NCI-H460 (cell line): ENCODE results near the gene UBE2D4. TPM values are rescaled to one million over a fixed set of nuclear protein-coding genes. Genes with fewer than 3 reads are reported as not detected.

Source experiments
- total RNA-seq: library from RNA; depleted of rRNA; stranded (reverse); fragments of >200 nt; shearing (Covaris generic); gene quantifications from 2 replicates; pipeline ENCODE4 v1.2.3, GENCODE V29; 2014; rRNA removed

Gene UBE2D4
- total RNA-seq, 1 experiment from 2014 or later = 13.9 TPM

Other genes starting within 250 kb of the UBE2D4 start
- 141 and 171 TPM in 2 replicates for gene COA1, start 196.9 kb upstream of the UBE2D4 start, total RNA-seq
- gene BLVRA, start 167.8 kb upstream of the UBE2D4 start, total RNA-seq = 68.1 and 85.1 TPM in 2 replicates
- gene MRPS24, start 56.9 kb upstream of the UBE2D4 start, total RNA-seq = 106 and 123 TPM in 2 replicates
- 24.0 and 25.3 TPM in 2 replicates for gene URGCP, start 19.8 kb upstream of the UBE2D4 start, total RNA-seq
- not detected in 2 replicates for gene SPDYE1, start 71.5 kb downstream of the UBE2D4 start, total RNA-seq
- gene DBNL, start 118.3 kb downstream of the UBE2D4 start, total RNA-seq = 29.9 and 30.5 TPM in 2 replicates
- gene PGAM2, start 139.1 kb downstream of the UBE2D4 start, total RNA-seq = not detected in 2 replicates
- gene POLM, start 156.1 kb downstream of the UBE2D4 start, total RNA-seq = 7.9 and 9.3 TPM in 2 replicates
- not detected in 2 replicates for gene AEBP1, start 177.9 kb downstream of the UBE2D4 start, total RNA-seq
- gene POLD2, start 197.1 kb downstream of the UBE2D4 start, total RNA-seq = 151 and 174 TPM in 2 replicates
- not detected in 2 replicates for gene MYL7, start 214.9 kb downstream of the UBE2D4 start, total RNA-seq